Activated CD4-positive, CD25-positive, alpha-beta regulatory T cell (primary cell): ENCODE data around the gene CPNE2.

ENCODE experiments used
- DNase-seq, 4 experiments: peaks; one replicate each; lab custom pipeline; 2025; lab: John Stamatoyannopoulos, UW

The CPNE2 gene

DNA sequence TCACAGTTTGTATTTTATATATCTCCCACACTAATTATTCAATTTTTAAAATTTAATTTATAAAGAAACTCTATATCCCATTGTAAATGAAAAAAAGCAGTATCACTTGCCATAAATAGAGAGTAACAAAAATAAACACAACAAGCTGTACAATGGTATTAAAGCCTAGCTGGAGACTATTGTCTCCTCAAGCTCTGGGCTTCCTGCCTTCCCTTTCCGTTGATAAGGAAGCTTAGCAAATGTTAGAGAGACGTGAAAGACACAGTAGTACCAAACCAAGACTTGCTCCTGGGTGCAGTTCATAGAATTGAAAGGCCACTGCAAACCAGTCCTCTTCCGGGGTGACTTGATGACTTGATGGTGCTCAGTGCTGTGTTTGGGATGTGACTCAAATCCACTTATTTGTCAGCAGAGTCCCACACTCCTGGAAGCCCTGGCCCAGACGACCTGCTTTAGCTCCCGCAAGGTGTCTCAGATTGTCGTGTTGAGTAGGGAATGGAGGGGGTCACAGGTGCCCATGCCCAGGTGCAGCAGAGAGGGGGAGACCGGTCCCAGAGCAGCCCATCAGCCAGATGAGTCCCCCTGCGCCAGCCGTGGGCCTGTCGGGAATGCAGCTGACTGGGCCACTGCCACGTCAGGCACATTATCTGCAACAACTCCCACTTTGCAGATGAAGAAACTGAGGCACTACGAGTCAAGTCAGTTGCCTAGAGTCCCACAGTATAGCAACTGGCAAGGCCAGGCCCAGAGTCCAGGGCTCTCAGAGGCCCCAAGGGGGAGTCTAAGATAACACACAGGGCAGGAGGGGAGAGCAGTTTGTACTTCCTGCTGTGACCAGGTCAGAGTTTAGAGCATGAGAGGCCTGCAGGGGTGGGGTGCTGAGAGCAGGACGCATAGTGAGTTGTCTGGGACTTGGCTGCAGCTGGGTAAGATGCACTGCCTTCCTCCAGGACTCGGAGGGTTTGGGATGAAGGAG lies 53.0 kb downstream of the CPNE2 start:
- no peak for DNase-seq

GRCh38 chr16:57146040-57146647 lies 53.8 kb downstream of the CPNE2 start:
- DNase-seq: no peak

DNA sequence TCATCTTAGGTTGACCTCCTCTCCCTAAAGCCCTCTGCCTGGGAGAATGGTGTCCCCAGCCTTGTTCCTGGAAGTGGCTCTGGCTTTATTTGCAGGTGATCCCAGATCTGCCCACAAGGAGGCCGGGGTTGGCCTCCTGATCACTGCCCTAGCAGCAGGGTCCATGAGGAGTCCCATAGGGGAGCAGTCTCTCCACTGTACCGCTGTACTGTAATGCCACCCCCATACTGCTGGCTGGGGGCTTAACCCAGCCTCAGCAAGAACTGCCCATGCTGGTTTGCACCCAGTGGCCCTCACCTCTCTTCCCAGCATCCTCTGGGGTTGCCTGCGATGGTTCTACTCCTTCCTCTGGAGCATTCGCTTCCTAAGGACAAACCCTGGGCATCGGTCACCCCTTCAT lies 54.4 kb downstream of the CPNE2 start:
- DNase-seq: no peak

GRCh38 chr16:57147381-57148221 lies 55.2 kb downstream of the CPNE2 start:
- DNase-seq: no peak

- no peak for DNase-seq
These were observed 56.1 kb downstream of the CPNE2 start for GRCh38 chr16:57148481-57148880.

- no peak for DNase-seq
These were observed 57.0 kb downstream of the CPNE2 start for GRCh38 chr16:57149391-57149790.

- no peak for DNase-seq
These were observed 58.4 kb downstream of the CPNE2 start for GRCh38 chr16:57150682-57151330.

GRCh38 chr16:57151369-57151768 lies 59.0 kb downstream of the CPNE2 start:
- no peak for DNase-seq

GRCh38 chr16:57152096-57153093 lies 60.0 kb downstream of the CPNE2 start:
- no peak for DNase-seq

DNA sequence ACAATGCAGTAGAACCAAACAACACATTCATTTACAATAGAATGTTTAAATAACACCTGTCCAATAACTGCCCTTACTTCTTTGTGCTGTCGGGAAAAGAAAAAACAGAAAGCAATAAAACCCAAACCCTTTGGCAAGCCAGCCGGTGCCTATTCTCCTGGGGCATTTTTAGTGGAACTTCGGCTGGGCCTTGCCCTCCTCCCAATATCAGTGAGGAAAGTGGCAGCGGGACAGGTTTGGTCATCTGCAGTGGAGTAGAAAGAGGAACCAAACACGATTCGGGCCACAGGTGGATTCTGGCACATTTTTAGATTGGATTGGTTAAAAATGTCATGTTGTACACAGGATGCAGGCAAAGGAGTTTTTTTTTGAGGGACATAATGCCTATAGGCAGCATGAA lies 61.5 kb downstream of the CPNE2 start:
- DNase-seq: no peak

- no peak for DNase-seq
These were observed 63.4 kb downstream of the CPNE2 start for GRCh38 chr16:57155702-57156350.

GRCh38 chr16:57156351-57156703 lies 63.9 kb downstream of the CPNE2 start:
- DNase-seq: no peak

DNA sequence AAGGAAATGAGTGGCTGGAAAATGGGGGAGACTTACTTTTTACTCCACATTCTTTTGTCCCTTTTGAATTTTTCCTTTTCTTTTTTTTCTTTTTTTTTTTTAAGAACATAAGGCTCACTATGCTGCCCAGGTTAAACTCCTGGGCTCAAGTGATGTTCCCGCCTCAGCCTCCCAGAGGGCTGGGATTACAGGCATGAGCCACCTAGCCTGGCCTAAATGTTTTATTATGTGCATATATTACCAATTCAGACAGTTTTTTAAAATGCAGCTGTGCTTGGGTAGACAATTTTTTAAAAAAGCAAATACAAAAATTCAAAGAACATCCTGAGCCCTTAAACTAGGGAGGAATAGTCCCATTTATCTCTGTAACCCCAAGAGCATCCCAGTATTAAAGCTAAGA lies 65.2 kb downstream of the CPNE2 start:
- DNase-seq: no peak

- no peak for DNase-seq
These were observed 67.1 kb downstream of the CPNE2 start for GRCh38 chr16:57159447-57159846.

- no peak for DNase-seq
These were observed 71.5 kb downstream of the CPNE2 start for GRCh38 chr16:57163842-57164241.

DNA sequence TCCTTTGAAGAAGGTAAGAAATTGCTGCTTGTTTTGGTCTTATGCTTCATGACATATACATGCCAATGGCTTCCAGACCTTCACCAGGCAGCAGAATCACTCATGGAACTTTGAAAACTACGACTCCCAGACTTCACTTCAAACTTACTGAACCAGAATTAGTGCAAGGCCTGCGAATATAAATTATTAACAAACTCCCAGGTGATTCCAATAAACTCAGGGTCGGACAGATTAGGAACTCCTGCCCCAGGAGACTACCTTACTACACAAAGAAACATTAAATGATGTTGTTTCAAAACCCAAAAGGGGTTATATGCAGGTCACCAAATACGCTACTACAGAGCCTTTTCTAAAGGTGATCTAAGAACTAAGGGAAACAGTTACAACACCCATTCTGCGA lies 73.1 kb downstream of the CPNE2 start:
- DNase-seq: no peak

- no peak for DNase-seq
These were observed 73.6 kb downstream of the CPNE2 start for GRCh38 chr16:57165938-57166337.

DNA sequence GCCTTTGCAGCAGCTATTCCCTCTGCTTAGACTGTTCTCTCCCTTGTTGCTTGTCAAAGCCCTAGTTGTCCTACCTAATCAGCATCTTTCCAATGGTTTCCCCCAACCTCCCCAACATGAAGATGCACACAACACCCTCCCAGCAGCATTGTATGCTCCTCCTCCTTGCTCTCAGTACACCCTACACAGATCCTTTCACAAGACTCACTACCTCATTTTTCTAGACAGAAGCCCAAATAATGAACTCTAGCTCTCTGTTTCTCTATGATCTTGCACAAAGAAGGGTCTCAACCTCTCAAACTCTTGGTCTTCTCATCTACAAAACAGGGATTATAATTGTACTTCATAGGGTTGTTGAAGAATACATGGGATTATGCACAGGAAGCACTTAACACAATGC lies 74.1 kb downstream of the CPNE2 start:
- no peak for DNase-seq

DNA sequence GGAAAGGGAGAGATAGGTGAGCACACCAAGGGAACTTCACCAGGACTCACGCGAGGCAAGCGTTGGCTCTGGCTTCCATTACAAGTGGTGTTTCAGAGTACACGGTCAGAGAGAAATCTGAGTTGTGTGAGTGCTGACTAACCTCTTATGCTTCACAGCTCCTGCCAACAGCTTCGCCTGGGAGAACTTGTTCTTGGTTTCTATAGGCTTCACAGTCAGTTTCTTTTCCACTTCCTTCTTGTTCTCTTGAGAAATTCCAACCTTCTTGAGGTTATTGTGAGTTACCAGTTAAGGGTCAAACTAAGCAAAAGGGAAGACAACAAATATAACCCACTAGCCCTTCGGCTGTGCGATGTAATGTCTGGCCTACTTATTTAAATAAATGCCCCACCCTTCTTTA lies 74.6 kb downstream of the CPNE2 start:
- no peak for DNase-seq

DNA sequence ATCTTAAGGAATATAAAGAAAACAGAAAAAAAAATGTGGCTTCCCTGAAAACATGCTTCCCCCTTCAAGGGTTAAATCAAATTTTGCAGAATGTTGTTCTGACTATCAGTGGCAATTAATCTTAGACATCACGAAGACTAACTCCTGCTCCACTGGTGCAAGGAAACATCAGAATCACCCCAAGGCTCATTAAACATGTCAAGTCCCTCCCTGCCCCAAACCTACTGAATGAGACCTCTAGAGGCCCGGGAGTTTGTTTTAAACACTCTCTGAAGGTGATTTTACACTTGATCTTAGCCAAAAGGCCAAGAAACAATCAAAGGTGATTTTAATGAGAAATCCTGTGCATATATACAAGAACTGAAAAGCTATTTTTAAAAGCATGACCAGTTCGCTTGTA lies 75.2 kb downstream of the CPNE2 start:
- no peak for DNase-seq
